ENCODE data around the gene MPDZ.
"Not testable (repeated sequence)": the region's sequence is repeated elsewhere in the genome, so short reads cannot be mapped to it uniquely, and the experiment has no call there.

Gene MPDZ

DNA sequence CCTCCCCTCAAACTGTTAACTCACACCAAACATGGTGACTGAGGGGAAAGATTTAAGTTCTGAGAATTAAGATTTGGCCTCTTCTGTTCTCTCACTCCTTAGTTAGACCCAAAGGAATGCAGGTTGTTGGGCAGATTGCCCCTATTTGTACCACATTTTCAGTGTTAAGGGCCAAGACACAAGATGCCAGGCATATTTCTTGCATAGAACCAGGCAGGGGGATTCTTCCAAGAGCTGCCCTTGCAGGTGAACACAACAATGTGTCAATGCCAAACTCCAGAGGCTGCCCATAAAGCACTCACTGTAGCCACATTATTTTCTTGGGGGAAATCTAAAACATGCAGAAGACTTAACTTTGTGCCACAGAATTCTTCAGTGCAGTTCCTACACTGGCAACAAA is 14.7 kb downstream of the MPDZ start:
- no peak for DNase-seq (ENCODE audit: low read depth in 3 of 3)

DNA sequence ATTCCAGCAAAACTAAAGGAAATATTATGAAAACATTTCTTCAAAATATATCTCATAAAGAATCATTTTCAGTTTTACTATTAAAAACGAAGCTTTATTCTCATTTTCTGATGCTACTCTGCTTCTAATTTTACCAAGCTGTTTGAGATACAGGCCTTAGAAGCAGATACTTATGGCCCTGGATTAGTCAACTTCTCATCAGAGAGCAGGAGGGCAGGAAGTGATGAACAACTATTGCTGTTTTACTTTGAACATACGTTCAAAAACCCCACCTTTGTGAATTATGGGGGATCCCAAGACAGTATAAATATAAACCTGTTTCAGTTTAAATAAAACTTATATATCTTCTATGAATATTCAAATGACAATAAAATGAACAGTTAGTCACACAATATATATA is 16.0 kb downstream of the MPDZ start:
- DNase-seq (ENCODE audit: low read depth in 3 of 3), result no peak

DNA sequence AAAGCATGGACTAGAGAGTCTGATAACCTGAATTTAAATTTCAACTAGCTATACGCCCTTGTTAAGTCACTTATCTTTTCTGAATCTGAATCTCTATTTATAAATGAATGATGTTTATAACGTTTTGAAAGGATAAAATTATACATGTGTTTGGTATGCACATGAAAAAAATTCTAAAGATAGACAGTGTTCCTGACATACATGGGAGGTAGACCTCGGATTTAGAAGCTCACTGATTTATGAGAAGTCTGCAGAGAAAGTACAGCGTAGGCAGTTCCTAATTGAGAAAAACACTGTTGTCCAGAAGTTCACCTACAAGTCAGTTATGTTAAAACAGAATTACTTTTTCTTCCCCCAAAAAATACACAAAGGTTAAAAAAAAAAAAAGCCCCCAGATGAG is 26.6 kb downstream of the MPDZ start:
- DNase-seq (ENCODE audit: low read depth in 3 of 3), result no peak

DNA sequence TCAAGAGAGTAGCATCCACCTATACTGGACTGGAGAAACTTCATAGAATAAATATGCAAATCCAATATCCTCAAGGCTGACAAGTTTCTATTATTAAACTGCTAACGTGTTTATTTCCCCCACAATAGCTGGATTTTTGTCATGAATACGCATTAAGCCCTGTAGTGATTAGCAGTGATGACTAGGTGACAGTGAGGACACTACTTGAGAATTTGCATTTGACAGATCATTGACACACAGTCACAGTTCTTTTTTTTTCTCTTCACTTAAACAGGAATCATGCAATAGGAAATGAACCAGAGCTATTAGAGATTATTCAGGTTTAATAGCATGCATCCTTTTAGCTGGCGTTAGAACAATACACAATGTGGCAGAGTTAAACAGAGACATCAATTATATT is 35.3 kb downstream of the MPDZ start:
- no peak for DNase-seq (ENCODE audit: low read depth in 3 of 3)

DNA sequence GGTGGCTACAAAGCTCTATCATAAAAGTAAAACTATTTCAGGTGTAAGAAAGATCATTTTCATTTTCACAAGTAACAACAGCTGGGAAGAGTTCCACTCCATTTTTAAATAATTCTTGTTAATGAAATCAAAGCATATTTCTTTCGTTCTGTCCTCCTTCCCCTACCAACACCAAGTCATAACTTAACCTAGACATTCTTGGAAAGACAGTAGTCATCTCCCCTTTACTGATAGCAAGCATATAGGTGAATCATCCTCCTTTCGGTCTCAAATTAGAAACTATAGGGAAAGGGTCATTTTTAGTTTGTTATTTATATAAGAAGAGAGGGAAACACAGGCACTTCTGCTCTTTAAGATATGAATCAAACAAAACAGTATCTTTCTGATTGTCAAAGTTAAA is 38.2 kb downstream of the MPDZ start:
- no peak for DNase-seq (ENCODE audit: low read depth in 3 of 3)

DNA sequence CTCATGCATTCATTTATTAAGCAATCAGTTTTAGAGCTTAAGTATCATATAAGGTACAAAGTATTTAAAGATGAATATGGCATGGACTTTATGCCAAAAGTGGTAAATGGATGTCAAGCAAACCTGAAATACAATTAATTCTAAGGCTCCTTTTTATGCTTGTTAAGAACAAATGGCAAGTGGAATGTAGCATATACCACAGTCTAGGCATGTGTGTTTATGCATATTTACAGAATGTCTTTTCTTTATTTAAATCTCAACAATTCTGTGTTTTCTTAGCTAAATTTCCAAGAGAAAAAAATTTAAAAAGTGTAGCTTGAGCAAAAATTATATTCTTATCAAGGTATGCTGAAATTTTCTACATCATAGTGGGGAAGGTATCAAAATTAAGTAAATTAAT is 39.8 kb downstream of the MPDZ start:
- no peak for DNase-seq (ENCODE audit: low read depth in 3 of 3)

DNA sequence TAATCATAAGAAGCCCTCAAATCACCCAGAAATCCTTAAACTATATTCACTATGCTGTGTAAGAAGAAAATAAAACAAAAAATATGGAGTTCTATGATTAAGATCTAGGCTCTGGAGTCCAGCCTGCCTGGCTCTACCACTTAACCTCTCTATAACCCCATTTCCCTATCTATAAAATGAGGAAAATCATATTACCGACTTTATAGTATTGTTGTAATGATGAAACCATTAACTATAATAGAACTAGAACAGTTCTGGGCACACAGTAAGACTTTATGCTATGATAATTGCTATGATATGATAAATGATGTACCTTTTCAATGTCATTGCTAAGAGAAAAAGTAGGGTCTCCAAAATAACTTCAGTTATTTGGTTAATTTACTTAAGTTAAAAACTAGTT is 40.3 kb downstream of the MPDZ start:
- no peak for DNase-seq (ENCODE audit: low read depth in 3 of 3)

DNA sequence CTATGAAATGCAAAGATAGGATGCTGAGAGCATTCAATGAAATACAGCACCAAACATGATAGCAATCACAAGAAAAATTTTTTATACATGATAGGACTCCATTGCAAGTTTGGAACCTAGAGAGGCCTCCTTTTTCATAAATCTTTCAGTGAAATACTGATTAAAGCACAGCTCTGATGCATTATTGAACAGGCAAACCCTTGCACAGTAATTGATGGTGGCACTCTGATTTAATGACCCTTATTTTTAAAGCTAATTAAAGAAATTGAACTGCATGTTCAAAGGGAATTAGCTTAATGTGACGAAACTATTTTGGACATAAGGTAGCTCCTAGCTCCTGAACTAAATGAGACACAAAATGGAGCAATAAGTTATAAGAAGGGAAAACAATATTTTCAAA is 44.6 kb downstream of the MPDZ start:
- no peak for DNase-seq (ENCODE audit: low read depth in 3 of 3)

DNA sequence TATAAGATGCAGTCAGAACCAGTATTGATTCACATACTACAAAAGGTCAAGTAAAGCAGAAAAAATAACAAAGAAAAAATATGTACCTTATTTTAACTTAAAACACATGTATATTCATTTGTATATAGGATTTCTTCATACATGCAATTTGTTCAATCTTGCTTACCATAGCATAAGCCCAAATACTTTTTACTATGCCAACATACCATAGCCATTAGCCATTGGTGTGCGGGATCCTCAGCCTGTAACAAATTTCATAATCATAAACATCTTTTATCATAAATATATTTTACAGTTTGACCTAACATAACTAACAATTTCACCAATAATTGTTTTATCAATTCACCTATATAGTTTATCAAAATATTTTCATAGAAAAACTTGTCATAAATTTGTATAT is 51.1 kb downstream of the MPDZ start:
- DNase-seq (ENCODE audit: low read depth in 3 of 3), result no peak

DNA sequence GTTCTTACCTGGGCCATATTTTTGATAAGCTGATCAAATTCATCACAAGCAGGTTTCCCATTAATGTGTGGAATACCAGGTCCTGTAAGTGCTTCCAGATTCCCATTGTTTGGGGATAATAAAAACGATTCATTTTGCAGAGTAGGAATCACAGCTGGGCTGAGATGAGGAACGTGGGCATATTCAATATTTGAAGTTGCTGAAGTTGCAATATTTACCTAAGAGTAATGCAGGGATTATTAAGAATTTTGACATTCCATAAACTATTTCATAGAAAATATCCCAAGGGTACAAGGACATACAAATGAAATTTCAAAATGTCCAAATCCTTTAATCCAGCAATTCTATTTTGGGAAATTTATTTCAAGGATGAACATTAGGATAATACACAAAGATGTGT is 55.1 kb downstream of the MPDZ start:
- no peak for DNase-seq (ENCODE audit: low read depth in 3 of 3)

DNA sequence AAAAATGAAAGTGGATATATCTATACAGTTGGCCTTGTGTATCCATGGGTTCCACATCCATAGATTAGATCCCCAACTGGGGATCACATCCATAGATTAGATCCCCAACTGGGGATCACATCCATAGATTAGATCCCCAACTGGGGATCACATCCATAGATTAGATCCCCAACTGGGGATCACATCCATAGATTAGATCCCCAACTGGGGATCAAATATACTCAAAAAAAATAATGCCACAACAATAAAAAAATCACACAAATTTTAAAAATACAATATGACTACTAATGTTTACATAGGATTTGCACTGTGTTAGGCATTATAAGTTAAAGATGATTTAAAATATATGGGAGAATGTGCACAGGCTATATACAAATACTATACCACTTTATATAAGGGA is 56.8 kb downstream of the MPDZ start:
- DNase-seq (ENCODE audit: low read depth in 3 of 3), result not testable (repeated sequence)

DNA sequence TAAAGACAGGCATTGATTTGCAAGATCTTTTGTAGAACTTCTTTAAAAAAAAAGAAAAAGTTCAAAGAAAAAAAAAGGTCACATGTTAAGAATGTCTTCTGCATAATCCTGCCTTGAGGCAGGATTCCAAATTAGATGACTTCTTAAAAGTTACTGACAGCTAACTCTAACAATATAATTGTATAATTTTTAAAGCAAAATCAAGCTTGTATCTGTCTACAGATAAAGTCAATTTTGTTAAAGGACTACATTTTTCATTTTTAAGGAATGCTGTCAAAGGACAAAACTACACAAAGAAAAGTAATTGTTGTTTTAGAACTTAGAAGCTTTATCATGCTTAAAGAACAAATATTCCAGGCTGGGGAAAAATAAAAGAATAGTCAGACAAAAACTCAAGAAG is 57.8 kb downstream of the MPDZ start:
- DNase-seq (ENCODE audit: low read depth in 3 of 3), result no peak

DNA sequence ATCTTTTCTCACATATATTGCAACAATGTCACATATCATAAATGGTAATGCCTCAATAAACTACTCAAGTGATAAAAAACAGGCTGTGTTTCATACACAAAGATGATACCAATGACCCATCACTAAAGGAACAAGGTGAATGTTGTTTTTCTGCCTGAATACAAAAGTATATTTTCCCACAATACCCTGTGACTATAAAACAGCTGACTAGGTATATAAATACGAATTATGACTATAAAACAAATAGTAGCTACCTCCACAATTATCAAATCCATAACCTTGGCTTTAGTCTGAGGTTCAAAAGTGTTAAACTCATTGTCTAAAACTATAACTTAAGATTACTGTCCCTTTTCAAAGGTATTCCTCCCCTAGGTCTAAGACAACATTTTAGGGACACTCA is 58.7 kb downstream of the MPDZ start:
- DNase-seq (ENCODE audit: low read depth in 3 of 3), result no peak

DNA sequence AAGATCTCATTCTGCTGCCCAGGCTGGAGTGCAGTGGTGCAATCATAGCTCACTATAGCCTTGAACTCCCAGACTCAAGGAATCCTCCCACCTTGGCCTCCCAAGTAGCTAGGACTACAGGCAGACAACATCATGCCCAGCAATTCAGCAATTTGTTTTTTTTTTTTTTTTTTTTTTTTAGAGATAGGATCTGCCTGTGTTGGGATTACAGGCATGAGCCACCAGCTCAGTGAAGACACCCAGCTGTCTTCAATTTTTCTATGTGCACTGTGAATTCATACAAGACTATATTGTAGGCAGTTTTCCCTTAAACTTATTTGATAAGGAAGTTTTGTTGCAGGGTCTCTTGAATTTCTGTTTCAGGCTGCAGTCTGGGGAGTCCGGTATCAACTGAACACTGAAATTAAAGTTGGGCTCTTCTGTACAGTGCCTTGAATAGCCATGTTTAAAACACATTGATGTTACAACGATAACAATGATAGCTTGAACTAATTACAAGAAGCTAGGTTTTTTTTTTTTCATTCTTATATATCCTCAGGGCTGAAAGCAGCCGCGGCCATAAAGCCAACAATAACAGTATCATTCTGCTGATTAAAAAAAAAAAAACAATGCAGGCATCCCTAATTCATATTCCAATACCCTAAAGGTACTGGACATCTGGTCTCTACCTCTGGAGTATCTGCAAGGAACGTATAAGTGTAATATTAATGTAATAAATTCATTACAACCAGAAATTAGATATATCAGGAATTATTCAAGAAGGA is 63.5 kb downstream of the MPDZ start:
- no peak for DNase-seq (ENCODE audit: low read depth in 3 of 3)

DNA sequence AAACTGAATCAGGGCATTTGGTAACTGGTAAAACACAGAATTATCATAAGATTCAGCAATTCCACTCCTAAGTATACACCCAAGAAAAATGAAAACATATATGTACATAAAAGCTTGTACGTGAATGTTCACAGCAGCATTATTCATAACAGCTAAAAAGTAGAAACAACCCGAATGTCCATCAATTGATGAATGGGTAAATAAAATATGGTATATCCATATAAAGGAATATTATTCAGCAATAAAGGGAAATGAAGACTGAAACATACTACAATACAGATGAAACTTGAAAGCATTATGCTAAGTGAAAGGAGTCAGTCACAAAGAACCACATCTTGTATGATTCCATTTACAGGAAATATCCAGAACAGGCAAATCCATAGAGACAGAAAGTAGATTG is 65.5 kb downstream of the MPDZ start:
- DNase-seq (ENCODE audit: low read depth in 3 of 3), result no peak

DNA sequence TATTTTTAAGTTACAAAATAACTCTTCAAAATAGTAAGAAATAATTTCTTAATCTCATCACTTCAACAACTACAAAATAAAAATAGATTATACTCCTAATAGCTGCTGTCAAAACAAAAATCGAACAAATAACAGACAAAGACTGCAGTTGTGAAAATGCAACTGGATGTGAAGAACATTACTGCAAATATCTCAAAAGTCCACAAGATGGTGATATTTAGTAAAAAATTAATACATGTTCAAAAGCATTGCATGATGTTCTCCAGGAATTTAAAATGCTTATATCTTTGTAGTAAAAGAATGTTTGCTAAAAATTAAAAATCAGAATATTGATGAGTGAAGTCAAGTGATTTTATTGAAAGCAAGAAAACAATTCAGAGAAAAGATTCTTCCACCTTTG is 66.2 kb downstream of the MPDZ start:
- no peak for DNase-seq (ENCODE audit: low read depth in 3 of 3)

DNA sequence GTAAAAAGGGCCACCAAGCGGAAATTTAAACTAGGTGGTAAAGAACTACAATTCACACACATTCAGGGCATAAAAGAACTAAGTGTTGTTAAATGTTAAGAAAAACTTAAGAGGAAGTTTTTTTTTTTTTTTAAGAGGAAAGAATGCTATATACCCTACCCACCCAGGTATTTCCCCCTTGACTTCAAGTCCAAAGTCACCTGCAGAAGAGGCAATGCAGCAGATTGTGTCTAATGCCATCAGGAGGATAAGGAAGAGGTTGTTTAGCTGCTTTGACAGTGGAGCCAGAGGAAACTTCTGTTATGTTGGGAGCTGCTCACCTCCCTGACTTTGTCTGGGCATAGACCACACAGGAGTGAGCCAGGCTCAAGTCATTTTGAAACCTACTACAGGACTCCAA is 69.2 kb downstream of the MPDZ start:
- no peak for DNase-seq (ENCODE audit: low read depth in 3 of 3)

DNA sequence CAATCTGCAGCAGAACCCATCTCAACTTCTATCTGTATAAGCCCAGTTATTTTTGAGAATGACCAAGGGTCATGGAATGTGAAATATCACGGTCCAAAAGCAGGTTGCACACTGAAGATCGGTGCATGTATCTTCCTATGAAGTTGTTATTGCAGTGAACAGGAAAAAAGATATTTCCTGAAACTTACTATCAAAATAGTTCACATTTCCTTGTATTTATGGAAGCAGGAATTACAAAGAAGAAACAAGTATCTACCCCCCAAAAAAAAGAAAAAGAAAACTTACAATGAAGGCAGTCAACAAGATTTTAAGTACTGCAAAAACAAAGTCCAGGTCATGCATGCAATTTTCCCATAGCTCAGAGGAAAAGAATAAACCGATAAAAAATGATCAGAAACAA is 70.0 kb downstream of the MPDZ start:
- DNase-seq (ENCODE audit: low read depth in 3 of 3), result no peak

DNA sequence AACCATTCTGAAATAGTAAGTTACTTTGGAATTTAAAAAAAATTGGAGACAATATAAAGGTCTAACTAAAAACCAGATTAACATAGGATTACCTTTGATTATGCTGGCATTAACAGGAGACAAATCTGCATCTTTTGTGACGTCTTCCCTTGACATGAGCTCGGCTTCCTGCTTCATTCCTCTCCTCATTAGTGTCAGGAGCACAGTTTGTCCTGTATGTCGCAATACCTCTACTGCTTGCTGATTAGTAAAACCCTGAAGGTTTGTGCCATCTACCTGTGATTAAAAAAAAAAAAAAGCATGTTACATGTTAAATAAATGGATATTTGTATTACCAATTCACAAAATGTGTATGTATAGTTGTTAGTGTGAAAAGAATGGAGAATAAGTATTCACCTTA is 73.7 kb downstream of the MPDZ start:
- no peak for DNase-seq (ENCODE audit: low read depth in 3 of 3)

DNA sequence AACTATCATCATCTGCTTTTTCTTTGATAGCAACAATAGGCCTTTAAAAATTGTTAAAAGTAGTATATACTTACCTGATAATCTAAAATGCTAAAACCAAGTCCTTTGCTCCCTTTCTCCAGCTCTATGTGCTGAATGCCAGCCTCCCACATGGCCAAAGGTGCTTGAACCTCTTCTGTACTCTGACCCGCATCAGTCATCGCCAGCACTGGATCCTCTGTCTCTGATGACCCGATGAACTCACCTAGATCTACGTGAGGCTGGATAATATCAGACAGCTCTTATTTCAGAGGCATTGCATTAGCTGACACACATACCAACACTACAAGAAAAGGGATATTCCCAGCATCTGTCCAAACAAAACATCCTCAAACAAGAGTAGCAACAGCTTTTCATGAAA is 89.5 kb downstream of the MPDZ start:
- no peak for DNase-seq (ENCODE audit: low read depth in 3 of 3)

DNA sequence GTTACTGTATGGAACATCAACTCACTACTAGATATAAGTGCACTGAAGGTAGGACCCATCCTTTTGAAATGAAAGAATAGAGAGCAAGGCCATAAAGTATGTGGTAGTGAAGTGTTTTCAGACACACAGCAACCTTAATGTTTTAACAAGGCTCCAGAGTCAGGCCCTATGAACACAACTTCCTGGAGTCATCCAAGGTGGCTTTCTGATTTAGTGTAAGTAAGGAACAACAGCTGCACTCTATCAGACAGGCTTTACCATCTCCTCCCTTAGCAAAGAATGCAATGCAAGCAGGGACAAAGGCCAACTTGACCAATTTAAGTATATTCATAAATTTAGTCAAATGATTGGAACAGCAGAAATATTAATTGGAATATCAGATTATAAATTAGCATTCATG is 90.1 kb downstream of the MPDZ start:
- DNase-seq (ENCODE audit: low read depth in 3 of 3), result no peak

DNA sequence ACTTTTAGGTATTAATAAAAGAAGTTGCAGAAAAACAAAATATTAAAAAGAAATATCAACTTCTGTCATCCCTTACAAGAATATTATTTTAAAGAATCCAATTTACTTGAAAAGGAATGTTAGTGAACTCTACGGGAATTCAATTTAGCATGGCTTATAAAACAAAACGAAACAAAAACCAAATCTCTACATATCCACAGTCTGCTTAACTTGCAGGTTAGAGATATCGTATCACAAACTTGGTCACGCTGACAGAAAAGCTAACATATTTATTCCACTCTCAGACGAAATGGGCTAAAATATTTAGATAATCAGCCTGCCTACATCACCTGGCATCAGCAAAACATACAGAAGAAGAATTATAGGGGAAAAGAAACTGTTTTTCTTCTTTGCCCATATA is 92.7 kb downstream of the MPDZ start:
- no peak for DNase-seq (ENCODE audit: low read depth in 3 of 3)

DNA sequence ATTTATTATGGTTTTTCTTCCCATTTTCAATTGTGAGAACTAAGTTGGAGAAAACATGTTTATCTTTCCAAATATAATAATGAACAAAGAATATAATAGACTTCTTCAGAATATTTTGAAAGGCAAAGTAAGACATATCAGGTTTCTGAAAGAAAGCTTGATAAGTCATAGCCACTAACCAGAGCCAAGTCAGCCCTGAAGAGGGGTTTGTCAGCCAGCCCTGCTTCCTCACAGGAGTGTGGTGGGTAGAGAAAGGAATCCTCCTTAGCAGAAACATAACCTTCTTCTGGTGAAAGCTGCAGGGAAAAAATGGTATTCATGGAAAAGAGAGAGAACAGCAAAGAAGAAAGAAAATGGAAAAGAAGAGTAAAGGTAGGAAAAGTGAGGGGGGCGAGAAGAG is 93.4 kb downstream of the MPDZ start:
- DNase-seq (ENCODE audit: low read depth in 3 of 3), result no peak

DNA sequence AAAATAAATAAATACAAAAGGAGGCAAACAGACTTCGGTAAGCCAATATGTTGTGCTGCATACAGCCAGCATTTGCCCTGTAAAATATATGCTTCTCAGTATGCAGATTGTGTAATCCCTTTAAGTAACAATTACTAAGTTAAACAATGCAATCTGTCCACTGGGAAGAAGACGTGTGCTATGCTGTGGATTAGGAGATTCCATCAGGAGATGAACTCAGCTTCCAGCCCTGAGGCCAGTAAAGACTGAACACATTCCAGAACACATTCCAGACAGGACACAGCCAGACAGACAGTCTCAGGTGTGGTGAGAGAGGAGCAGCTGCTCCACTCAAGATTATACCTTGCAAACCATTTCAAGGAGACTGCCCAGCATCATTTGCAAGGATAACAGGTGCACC is 97.8 kb downstream of the MPDZ start:
- DNase-seq (ENCODE audit: low read depth in 3 of 3), result no peak

All from stimulated activated CD4-positive, alpha-beta T cell treated with anti-CD3 and anti-CD28 coated beads, TNF-alpha, amount 100 ng/mL, for 24 hours (primary cell).